ENCODE data around the gene LMAN1L.

LMAN1L gene

DNA sequence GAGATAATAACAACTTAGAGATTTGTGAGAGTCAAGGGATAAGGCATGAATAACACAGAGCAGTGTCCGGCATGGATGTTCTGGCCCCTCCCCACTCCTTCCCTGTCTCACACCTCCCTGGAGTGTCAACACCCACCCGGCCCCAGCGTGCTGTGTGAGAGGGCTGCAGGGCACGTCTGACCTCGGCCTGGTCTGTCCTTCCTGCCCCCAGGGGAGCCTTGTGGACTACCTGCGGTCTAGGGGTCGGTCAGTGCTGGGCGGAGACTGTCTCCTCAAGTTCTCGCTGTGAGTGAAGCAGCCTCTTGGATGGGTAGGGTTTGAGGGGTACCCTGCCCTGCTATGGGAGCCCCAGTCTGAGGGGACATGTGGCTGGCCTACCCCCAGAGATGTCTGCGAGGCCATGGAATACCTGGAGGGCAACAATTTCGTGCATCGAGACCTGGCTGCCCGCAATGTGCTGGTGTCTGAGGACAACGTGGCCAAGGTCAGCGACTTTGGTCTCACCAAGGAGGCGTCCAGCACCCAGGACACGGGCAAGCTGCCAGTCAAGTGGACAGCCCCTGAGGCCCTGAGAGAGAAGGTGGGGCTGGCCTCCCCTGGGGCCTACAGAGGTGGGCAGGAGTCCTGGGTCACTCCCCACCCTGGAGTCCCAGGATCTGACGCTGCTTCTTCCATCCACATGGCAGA is 11.2 kb upstream of the LMAN1L start:
- no peak for DNase-seq (ENCODE audit: low read depth)
- H3K4me3 ChIP-seq (ENCODE audit: low read depth, low read length): no peak overlapping the region
- no peak for TF ChIP-seq CTCF (IDR thresholded peaks at IDR 0.05; ENCODE audit: low read depth, low read length)
- TF ChIP-seq MYC (IDR thresholded peaks at IDR 0.05; ENCODE audit: low read depth, low read length): no peak
- TF ChIP-seq, protein P1, sequence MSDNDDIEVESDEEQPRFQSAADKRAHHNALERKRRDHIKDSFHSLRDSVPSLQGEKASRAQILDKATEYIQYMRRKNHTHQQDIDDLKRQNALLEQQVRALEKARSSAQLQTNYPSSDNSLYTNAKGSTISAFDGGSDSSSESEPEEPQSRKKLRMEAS (IDR thresholded peaks at IDR 0.05; ENCODE audit: low read depth, low read length): no peak
- no peak for TF ChIP-seq POLR2A (IDR thresholded peaks at IDR 0.05; ENCODE audit: extremely low read depth, insufficient read length)

- DNase-seq (ENCODE audit: low read depth): no peak
- TF ChIP-seq, protein P1 (IDR thresholded peaks at IDR 0.05; ENCODE audit: low read depth, low read length): no peak
- TF ChIP-seq MYC (IDR thresholded peaks at IDR 0.05; ENCODE audit: low read depth, low read length): no peak
- no peak for TF ChIP-seq CTCF (IDR thresholded peaks at IDR 0.05; ENCODE audit: low read depth, low read length)
- no peak for TF ChIP-seq POLR2A (IDR thresholded peaks at IDR 0.05; ENCODE audit: extremely low read depth, insufficient read length)
- no peak overlapping the region for H3K4me3 ChIP-seq (ENCODE audit: low read depth, low read length)
Observed at GRCh38 chr15:74802290-74802689, 10.3 kb upstream of the LMAN1L start.

DNA sequence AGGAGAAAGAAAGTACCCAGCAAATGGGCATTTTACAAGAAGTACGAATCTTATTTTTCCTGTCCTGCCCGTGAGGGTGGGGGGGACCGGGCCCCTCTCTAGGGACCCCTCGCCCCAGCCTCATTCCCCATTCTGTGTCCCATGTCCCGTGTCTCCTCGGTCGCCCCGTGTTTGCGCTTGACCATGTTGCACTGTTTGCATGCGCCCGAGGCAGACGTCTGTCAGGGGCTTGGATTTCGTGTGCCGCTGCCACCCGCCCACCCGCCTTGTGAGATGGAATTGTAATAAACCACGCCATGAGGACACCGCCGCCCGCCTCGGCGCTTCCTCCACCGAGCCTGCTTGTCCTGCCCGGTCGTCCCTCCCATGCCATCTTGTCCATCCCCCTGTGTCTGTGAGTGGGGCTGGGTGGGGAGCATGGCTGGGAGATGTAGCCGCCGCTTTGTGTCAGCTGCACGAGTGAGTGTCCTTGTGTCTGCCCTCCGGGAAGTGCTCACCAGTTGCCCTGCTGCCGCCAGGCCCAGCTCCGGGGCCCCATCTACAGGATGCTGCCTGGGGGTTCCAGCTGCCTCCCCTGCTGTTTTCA is 9.7 kb upstream of the LMAN1L start:
- no peak for DNase-seq (ENCODE audit: low read depth)
- TF ChIP-seq, protein P1 (IDR thresholded peaks at IDR 0.05; ENCODE audit: low read depth, low read length): no peak
- TF ChIP-seq CTCF (IDR thresholded peaks at IDR 0.05; ENCODE audit: low read depth, low read length) (no peak), MYC (IDR thresholded peaks at IDR 0.05; ENCODE audit: low read depth, low read length) (no peak), POLR2A (IDR thresholded peaks at IDR 0.05; ENCODE audit: extremely low read depth, insufficient read length) (no peak)

DNA sequence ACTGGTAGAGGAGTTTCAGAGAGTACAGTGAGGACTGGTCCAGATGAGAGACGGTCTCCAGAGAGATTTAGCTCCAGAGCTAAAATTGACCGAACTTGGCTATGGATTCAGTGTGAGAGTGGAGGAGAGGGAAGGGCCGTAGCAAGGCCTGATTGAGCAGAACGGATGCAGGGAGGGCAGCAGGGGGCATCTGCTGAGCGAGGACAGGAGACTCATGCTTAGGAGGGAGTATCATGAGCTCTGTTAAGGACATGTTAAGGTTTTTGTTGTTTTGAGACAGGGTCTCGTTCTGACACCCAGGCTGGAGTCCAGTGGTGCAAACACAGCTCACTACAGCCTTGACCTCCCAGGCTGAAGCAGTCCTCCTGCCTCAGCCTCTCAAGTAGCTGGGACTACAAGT is 7.7 kb upstream of the LMAN1L start:
- TF ChIP-seq MYC (IDR thresholded peaks at IDR 0.05; ENCODE audit: low read depth, low read length) (no peak), CTCF (IDR thresholded peaks at IDR 0.05; ENCODE audit: low read depth, low read length) (no peak), POLR2A (IDR thresholded peaks at IDR 0.05; ENCODE audit: extremely low read depth, insufficient read length) (no peak)
- TF ChIP-seq, protein P1 (IDR thresholded peaks at IDR 0.05; ENCODE audit: low read depth, low read length): no peak
- no peak overlapping the region for H3K4me3 ChIP-seq (ENCODE audit: low read depth, low read length)
- no peak for DNase-seq (ENCODE audit: low read depth)

More for the DNA sequence above, 9.7 kb upstream of the LMAN1L start:
- no peak overlapping the region for H3K4me3 ChIP-seq (ENCODE audit: low read depth, low read length)

DNA sequence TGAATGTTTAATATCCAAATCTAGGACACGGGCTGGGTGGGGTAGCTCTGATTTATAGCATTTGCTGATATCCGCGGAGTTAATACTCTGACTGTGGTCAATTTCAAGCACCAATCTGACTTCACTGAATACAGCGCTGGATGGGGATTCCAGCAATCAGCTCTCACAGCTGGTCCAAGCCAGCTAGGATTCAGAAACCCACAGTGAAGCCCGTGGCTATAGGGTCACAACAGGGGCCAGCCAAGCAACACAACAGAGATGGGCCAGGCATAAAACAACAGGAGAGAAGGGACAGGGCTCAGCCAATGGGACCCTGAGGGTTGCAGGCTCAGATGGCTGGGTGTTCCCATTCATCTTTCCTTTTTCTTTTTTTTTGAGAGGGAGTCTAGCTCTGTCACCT is 5.4 kb upstream of the LMAN1L start:
- no peak for DNase-seq (ENCODE audit: low read depth)
- no peak overlapping the region for H3K4me3 ChIP-seq (ENCODE audit: low read depth, low read length)
- TF ChIP-seq CTCF (IDR thresholded peaks at IDR 0.05; ENCODE audit: low read depth, low read length): no peak
- TF ChIP-seq, protein P1 (IDR thresholded peaks at IDR 0.05; ENCODE audit: low read depth, low read length): no peak
- TF ChIP-seq POLR2A (IDR thresholded peaks at IDR 0.05; ENCODE audit: extremely low read depth, insufficient read length): no peak
- TF ChIP-seq MYC (IDR thresholded peaks at IDR 0.05; ENCODE audit: low read depth, low read length): no peak
